Glutamatergic neuron (in vitro differentiated cells): Measurements from ENCODE around the gene VAV2. TPM values are rescaled to one million over a fixed set of nuclear protein-coding genes. Genes with fewer than 3 reads are reported as not detected.

Source experiments
- DNase-seq: peaks from one replicate; pipeline ENCODE4 v3.0.0; 2022
- H3K27ac Mint-ChIP-seq: one replicate; pipeline ENCODE4 v1.8.0; 2020; ENCODE audit warnings: mild to moderate bottlenecking, mixed read lengths, inconsistent platforms; ENCODE audit not compliant: unreplicated experiment
- H3K27me3 Mint-ChIP-seq: one replicate; pipeline ENCODE4 v1.8.0; 2020; ENCODE audit warnings: mild to moderate bottlenecking, moderate library complexity, mixed read lengths, inconsistent platforms; ENCODE audit not compliant: unreplicated experiment
- H3K36me3 Mint-ChIP-seq: one replicate; pipeline ENCODE4 v1.8.0; 2020; ENCODE audit warnings: mild to moderate bottlenecking, mixed read lengths, inconsistent platforms; ENCODE audit not compliant: unreplicated experiment
- H3K4me1 Mint-ChIP-seq: one replicate; pipeline ENCODE4 v1.8.0; 2020; ENCODE audit warnings: mild to moderate bottlenecking, low read depth, mixed read lengths, inconsistent platforms; ENCODE audit not compliant: unreplicated experiment
- H3K4me3 Mint-ChIP-seq: one replicate; pipeline ENCODE4 v1.8.0; 2020; ENCODE audit warnings: mild to moderate bottlenecking, mixed read lengths, inconsistent platforms; ENCODE audit not compliant: unreplicated experiment
- H3K9me3 Mint-ChIP-seq: one replicate; pipeline ENCODE4 v1.8.0; 2020; ENCODE audit warnings: mild to moderate bottlenecking, moderate library complexity, mixed read lengths, inconsistent platforms; ENCODE audit not compliant: unreplicated experiment
- CTCF ChIP-seq: fragments of 200-600 bp; sonication (generic); IDR thresholded peaks from one replicate; pipeline ENCODE4 v1.5.0; 2021; ENCODE audit not compliant: partially characterized antibody, unreplicated experiment
- total RNA-seq: library from RNA; stranded (reverse); fragmentation: NEBNext Ultra II Directional; extraction: Animal tissue kit (Norgen Biotek cat#: 25700); gene quantifications from one replicate; pipeline ENCODE4 v1.2.1, GENCODE V29; 2021; ENCODE audit not compliant: unreplicated experiment

VAV2 gene
- total RNA-seq, 1 donor from 2014 or later, result 270 TPM

GRCh38 chr9:133734590-133735414 is 257.3 kb downstream of the VAV2 start:
- no peak for DNase-seq
- Mint-ChIP-seq H3K4me1 (peaks cover 12% of the 10 kb centered on the region), H3K27ac (peak overlapping the region; percentile 38), H3K4me3 (peak overlapping the region; percentile 30), H3K27me3 (peaks cover 11% of the 10 kb centered on the region), H3K36me3 (no peaks in the 10 kb centered on the region), H3K9me3 (peaks cover 3% of the 10 kb centered on the region)
- no peak for TF ChIP-seq CTCF

- TF ChIP-seq CTCF, result no peak
- DNase-seq, result peak; percentile 13
- peaks cover 12% of the 10 kb centered on the region for H3K4me1 Mint-ChIP-seq
- no peaks in the 10 kb centered on the region for H3K36me3 Mint-ChIP-seq
- peak overlapping the region; percentile 30 for H3K4me3 Mint-ChIP-seq
- peaks cover 11% of the 10 kb centered on the region for H3K27me3 Mint-ChIP-seq
- H3K9me3 Mint-ChIP-seq, result peaks cover 3% of the 10 kb centered on the region
- H3K27ac Mint-ChIP-seq, result peak overlapping the region; percentile 38
These were observed 258.2 kb downstream of the VAV2 start for GRCh38 chr9:133733796-133734533.

GRCh38 chr9:133733421-133733795 is 258.7 kb downstream of the VAV2 start:
- Mint-ChIP-seq H3K27me3 (peaks cover 11% of the 10 kb centered on the region), H3K27ac (no peak overlapping the region), H3K36me3 (no peaks in the 10 kb centered on the region), H3K9me3 (peaks cover 3% of the 10 kb centered on the region), H3K4me1 (peaks cover 12% of the 10 kb centered on the region), H3K4me3 (no peak overlapping the region)
- peak; percentile 11 for DNase-seq
- no peak for TF ChIP-seq CTCF

- peak; percentile 22 for DNase-seq
- H3K4me1 Mint-ChIP-seq, result peaks cover 12% of the 10 kb centered on the region
- peaks cover 11% of the 10 kb centered on the region for H3K27me3 Mint-ChIP-seq
- H3K36me3 Mint-ChIP-seq, result no peaks in the 10 kb centered on the region
- H3K27ac Mint-ChIP-seq, result no peak overlapping the region
- no peak for TF ChIP-seq CTCF
- peaks cover 3% of the 10 kb centered on the region for H3K9me3 Mint-ChIP-seq
- H3K4me3 Mint-ChIP-seq, result no peak overlapping the region
These were observed 259.3 kb downstream of the VAV2 start for GRCh38 chr9:133732639-133733408.
